Measurements from ENCODE around the gene ZBTB24.
"Not testable (repeated sequence)": the region's sequence is repeated elsewhere in the genome, so short reads cannot be mapped to it uniquely, and the experiment has no call there.

GRCh38 chr6:109519647-109520046, 36.6 kb upstream of the ZBTB24 start:
- not testable (repeated sequence) for TF ChIP-seq CTCF (IDR thresholded peaks at IDR 0.05); POLR2AphosphoS5 (IDR thresholded peaks at IDR 0.05); POLR2A (IDR thresholded peaks at IDR 0.05; ENCODE audit: low read depth); EP300 (IDR thresholded peaks at IDR 0.05)
